HepG2 (cell line): Measurements from ENCODE around the gene RNU6-8. TPM values are rescaled to one million over a fixed set of nuclear protein-coding genes. Genes with fewer than 3 reads are reported as not detected.
A peak's percentile ranks its signal among the peaks of the same experiment; 100 is the strongest.

ENCODE experiments used
- DBP ChIP-seq: sonication (generic); formaldehyde crosslinking; IDR thresholded peaks from 2 replicates; pipeline ENCODE4 v1.4.0; 2020; ENCODE audit warnings: missing genetic modification reagents; ENCODE audit errors: not compliant biosample characterization
- GPN1 ChIP-seq: sonication (generic); formaldehyde crosslinking; IDR thresholded peaks from 2 replicates; pipeline ENCODE4 v1.5.1; 2020; ENCODE audit warnings: missing genetic modification reagents, borderline replicate concordance
- KDM3A ChIP-seq: IDR thresholded peaks from 2 replicates; pipeline ENCODE4 v1.6.1; 2018; ENCODE audit warnings: low read depth, missing compliant biosample characterization
- MLX ChIP-seq: IDR thresholded peaks from 2 replicates; pipeline ENCODE4 v1.6.1; 2016
- NONO ChIP-seq, 2 experiments: fragments of 450-650 bp in 1 of 2; sonication (generic) in 1 of 2; formaldehyde crosslinking in 1 of 2; IDR thresholded peaks in 1 of 2; conservative IDR thresholded peaks in 1 of 2; 2 replicates each; pipeline versions ENCODE4 v1.6.1 to v1.8.0; 2017 to 2022; ENCODE audit warnings: mild to moderate bottlenecking in 1 of 2, missing genetic modification reagents in 1 of 2, moderate library complexity in 1 of 2
- REL ChIP-seq: sonication (generic); formaldehyde crosslinking; conservative IDR thresholded peaks from 2 replicates; pipeline ENCODE4 v1.8.0; 2022; ENCODE audit warnings: mild to moderate bottlenecking, missing genetic modification reagents, moderate library complexity
- REPIN1 ChIP-seq: sonication (generic); formaldehyde crosslinking; IDR thresholded peaks from 2 replicates; pipeline ENCODE4 v1.8.0; 2022; ENCODE audit warnings: missing genetic modification reagents, low read depth, mild to moderate bottlenecking, borderline replicate concordance
- SKIL ChIP-seq: sonication (generic); formaldehyde crosslinking; IDR thresholded peaks from 2 replicates; pipeline ENCODE4 v1.8.0; 2022; ENCODE audit warnings: missing genetic modification reagents, mild to moderate bottlenecking, moderate library complexity, borderline replicate concordance
- SP4 ChIP-seq: sonication (generic); formaldehyde crosslinking; IDR thresholded peaks from 2 replicates; pipeline ENCODE4 v1.8.1; 2023; ENCODE audit warnings: mild to moderate bottlenecking, missing genetic modification reagents
- TARDBP ChIP-seq: sonication (generic); formaldehyde crosslinking; IDR thresholded peaks from 2 replicates; pipeline ENCODE4 v1.8.0; 2022; ENCODE audit warnings: mild to moderate bottlenecking, missing genetic modification reagents
- ZBTB38 ChIP-seq: sonication (generic); formaldehyde crosslinking; IDR thresholded peaks from 2 replicates; pipeline ENCODE4 v1.5.1; 2020; ENCODE audit warnings: mild to moderate bottlenecking, missing genetic modification reagents
- ZBTB7B ChIP-seq: sonication (generic); formaldehyde crosslinking; IDR thresholded peaks from 2 replicates; pipeline ENCODE4 v1.4.0; 2020; ENCODE audit warnings: missing genetic modification reagents
- ZNF17 ChIP-seq: sonication (generic); formaldehyde crosslinking; IDR thresholded peaks from 2 replicates; pipeline ENCODE4 v1.5.0; 2020; ENCODE audit warnings: mild to moderate bottlenecking, missing genetic modification reagents
- ZNF432 ChIP-seq: sonication (generic); formaldehyde crosslinking; IDR thresholded peaks from 2 replicates; pipeline ENCODE4 v1.5.0; 2020; ENCODE audit warnings: missing genetic modification reagents, mild to moderate bottlenecking, borderline replicate concordance
- ZNF441 ChIP-seq: sonication (generic); formaldehyde crosslinking; IDR thresholded peaks from 2 replicates; pipeline ENCODE4 v1.7.0; 2021; ENCODE audit warnings: missing genetic modification reagents, borderline replicate concordance
- ZNF562 ChIP-seq: sonication (generic); formaldehyde crosslinking; IDR thresholded peaks from 2 replicates; pipeline ENCODE4 v1.8.0; 2022; ENCODE audit warnings: missing genetic modification reagents, borderline replicate concordance
- polyA plus RNA-seq, 8 experiments: library from polyadenylated mRNA; depleted of rRNA in 3 of 8; stranded (reverse) in 7 of 8; unstranded in 1 of 8; fragments of >200 nt; fragmentation: Illumina TruSeq in 4 of 8; extraction: Trizol in 4 of 8; gene quantifications; 2 replicates each; pipeline versions ENCODE4 v1.2.1 to v1.2.3, GENCODE V29; 2011 to 2016; ENCODE audit warnings: low read depth in 4 of 8, missing spikeins in 1 of 8, mixed read lengths in 1 of 8; ENCODE audit not compliant: insufficient read depth in 1 of 8
- total RNA-seq, 5 experiments: library from RNA; depleted of rRNA; stranded (reverse); fragments of >200 nt; fragmentation: Illumina TruSeq; extraction: Trizol; gene quantifications; 2 replicates each; pipeline ENCODE4 v1.2.3, GENCODE V29; 2016; ENCODE audit warnings: low read depth in 1 of 5
- TF ChIP-seq, protein P1 (sequence below): sonication (generic); formaldehyde crosslinking; IDR thresholded peaks from 2 replicates; pipeline ENCODE4 v1.4.0; 2020; ENCODE audit warnings: missing genetic modification reagents, borderline replicate concordance
- TF ChIP-seq, protein P2 (sequence below), 2 experiments: sonication (generic) in 1 of 2; formaldehyde crosslinking in 1 of 2; IDR thresholded peaks; 2 replicates each; pipeline versions ENCODE4 v1.5.1 to v1.6.1; 2011 to 2020; ENCODE audit warnings: borderline replicate concordance in 1 of 2, low read depth in 1 of 2, low read length in 1 of 2, mild to moderate bottlenecking in 1 of 2, missing genetic modification reagents in 1 of 2, moderate library complexity in 1 of 2

Gene RNU6-8
- total and polyA plus RNA-seq, 2 of the 13 experiments (the other 11 are each of a cell fraction or from before 2014, with no cell fraction given): under 0.01 TPM; not detected in 1

DNA sequence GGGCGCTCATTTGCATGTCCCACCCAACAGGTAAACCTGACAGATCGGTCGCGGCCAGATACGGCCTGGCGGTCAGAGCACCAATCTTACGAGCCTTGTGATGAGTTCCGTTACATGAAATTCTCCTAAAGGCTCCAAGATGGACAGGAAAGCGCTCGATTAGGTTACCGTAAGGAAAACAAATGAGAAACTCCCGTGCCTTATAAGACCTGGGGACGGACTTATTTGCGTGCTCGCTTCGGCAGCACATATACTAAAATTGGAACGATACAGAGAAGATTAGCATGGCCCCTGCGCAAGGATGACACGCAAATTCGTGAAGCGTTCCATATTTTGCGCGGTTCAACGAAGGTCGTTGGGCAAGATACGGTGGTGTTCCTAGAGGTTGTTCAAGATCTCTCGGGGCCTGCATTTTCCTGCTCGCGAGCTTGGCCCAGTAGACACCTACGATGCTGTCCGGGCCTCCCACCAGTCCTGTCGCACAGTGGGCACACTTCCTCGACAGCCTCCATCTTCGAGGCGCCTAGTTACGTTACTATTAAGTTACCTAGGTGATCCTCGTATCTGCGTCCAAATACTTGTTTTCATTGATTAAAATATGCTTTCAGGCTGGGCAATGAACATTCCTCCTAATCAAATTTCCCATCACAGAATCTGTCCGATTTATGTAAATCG lies 1.1 kb downstream of the RNU6-8 start, which contains the start of gene RNU6-7 (continued):
- TF ChIP-seq, protein P1, sequence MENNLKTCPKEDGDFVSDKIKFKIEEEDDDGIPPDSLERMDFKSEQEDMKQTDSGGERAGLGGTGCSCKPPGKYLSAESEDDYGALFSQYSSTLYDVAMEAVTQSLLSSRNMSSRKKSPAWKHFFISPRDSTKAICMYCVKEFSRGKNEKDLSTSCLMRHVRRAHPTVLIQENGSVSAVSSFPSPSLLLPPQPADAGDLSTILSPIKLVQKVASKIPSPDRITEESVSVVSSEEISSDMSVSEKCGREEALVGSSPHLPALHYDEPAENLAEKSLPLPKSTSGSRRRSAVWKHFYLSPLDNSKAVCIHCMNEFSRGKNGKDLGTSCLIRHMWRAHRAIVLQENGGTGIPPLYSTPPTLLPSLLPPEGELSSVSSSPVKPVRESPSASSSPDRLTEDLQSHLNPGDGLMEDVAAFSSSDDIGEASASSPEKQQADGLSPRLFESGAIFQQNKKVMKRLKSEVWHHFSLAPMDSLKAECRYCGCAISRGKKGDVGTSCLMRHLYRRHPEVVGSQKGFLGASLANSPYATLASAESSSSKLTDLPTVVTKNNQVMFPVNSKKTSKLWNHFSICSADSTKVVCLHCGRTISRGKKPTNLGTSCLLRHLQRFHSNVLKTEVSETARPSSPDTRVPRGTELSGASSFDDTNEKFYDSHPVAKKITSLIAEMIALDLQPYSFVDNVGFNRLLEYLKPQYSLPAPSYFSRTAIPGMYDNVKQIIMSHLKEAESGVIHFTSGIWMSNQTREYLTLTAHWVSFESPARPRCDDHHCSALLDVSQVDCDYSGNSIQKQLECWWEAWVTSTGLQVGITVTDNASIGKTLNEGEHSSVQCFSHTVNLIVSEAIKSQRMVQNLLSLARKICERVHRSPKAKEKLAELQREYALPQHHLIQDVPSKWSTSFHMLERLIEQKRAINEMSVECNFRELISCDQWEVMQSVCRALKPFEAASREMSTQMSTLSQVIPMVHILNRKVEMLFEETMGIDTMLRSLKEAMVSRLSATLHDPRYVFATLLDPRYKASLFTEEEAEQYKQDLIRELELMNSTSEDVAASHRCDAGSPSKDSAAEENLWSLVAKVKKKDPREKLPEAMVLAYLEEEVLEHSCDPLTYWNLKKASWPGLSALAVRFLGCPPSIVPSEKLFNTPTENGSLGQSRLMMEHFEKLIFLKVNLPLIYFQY (CRISPR knock-in tag): 0 out of 2 replicates have a peak, but pooled peaks have one; percentile 34
- TF ChIP-seq ZNF562 (CRISPR knock-in tag): no peak
- TF ChIP-seq, protein P2, sequence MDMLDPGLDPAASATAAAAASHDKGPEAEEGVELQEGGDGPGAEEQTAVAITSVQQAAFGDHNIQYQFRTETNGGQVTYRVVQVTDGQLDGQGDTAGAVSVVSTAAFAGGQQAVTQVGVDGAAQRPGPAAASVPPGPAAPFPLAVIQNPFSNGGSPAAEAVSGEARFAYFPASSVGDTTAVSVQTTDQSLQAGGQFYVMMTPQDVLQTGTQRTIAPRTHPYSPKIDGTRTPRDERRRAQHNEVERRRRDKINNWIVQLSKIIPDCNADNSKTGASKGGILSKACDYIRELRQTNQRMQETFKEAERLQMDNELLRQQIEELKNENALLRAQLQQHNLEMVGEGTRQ (IDR thresholded peaks at IDR 0.05; ENCODE audit: low read depth, low read length): no peak
- TF ChIP-seq, protein P2 (CRISPR knock-in tag; IDR thresholded peaks at IDR 0.05; ENCODE audit: borderline replicate concordance): no peak
- no peak for TF ChIP-seq SP4
- TF ChIP-seq SKIL: no peak
- TF ChIP-seq REL: peak; percentile 86; the same call in 1 of the 2 replicates
- no peak for TF ChIP-seq NONO (IDR thresholded peaks at IDR 0.05)
- peak; percentile 16; the same call in 1 of the 2 replicates for TF ChIP-seq NONO (CRISPR knock-in tag; conservative IDR thresholded peaks at IDR 0.05)
- TF ChIP-seq ZBTB7B (CRISPR knock-in tag): no peak
- no peak for TF ChIP-seq KDM3A
- TF ChIP-seq REPIN1 (CRISPR knock-in tag): no peak; the same call in 1 of the 2 replicates
- no peak for TF ChIP-seq ZNF17 (CRISPR knock-in tag)
- no peak; the same call in 1 of the 2 replicates for TF ChIP-seq ZBTB38
- TF ChIP-seq TARDBP: peak; percentile 26; the same call in 1 of the 2 replicates
- 0 out of 2 replicates have a peak, but pooled peaks have one; percentile 25 for TF ChIP-seq GPN1
- TF ChIP-seq DBP (CRISPR knock-in tag): peak; percentile 47
- peak; percentile 72; the same call in 1 of the 2 replicates for TF ChIP-seq ZNF441 (CRISPR knock-in tag)
- TF ChIP-seq MLX: peak; percentile 76; the same call in 1 of the 2 replicates
- no peak for TF ChIP-seq ZNF432 (CRISPR knock-in tag)
